Kidney (tissue), 14 donors: Measurements from ENCODE around the gene HSBP1L1. TPM values are rescaled to one million over a fixed set of nuclear protein-coding genes. Genes with fewer than 3 reads are reported as not detected.
"Not testable (repeated sequence)": the region's sequence is repeated elsewhere in the genome, so short reads cannot be mapped to it uniquely, and the experiment has no call there.

Experiments used
- DNase-seq, 5 donors: peaks; one replicate each; pipeline ENCODE4 v3.0.0-alpha.2; 2013 to 2020
- FAIRE-seq: peaks from 2 replicates; lab custom pipeline; 2012; peaks lifted over from hg19 to GRCh38; lab: Jason Lieb, UNC
- H3K27ac ChIP-seq, 2 donors: one replicate each; pipeline ENCODE4 v1.7.0; 2013; ENCODE audit warnings: low read depth in 2 of 2, low read length in 2 of 2, inconsistent platforms in 1 of 2
- H3K27me3 ChIP-seq: one replicate; pipeline ENCODE4 v1.7.1; 2013; ENCODE audit warnings: low read length, inconsistent platforms; ENCODE audit not compliant: control insufficient read depth, insufficient read depth
- H3K36me3 ChIP-seq, 3 donors: one replicate each; pipeline versions ENCODE4 v1.7.0 to v1.7.1; 2013; ENCODE audit warnings: low read length in 3 of 3, control low read depth in 1 of 3, inconsistent platforms in 1 of 3; ENCODE audit not compliant: insufficient read depth in 3 of 3, control insufficient read depth in 2 of 3
- H3K4me1 ChIP-seq, 3 donors: one replicate each; pipeline versions ENCODE4 v1.7.0 to v1.7.1; 2013; ENCODE audit warnings: low read length in 3 of 3, inconsistent platforms in 1 of 3, low read depth in 1 of 3; ENCODE audit not compliant: control insufficient read depth in 2 of 3, insufficient read depth in 2 of 3
- H3K4me3 ChIP-seq, 3 donors: one replicate each; pipeline versions ENCODE4 v1.7.0 to v1.8.1; 2013; ENCODE audit warnings: low read length in 3 of 3, control low read depth in 1 of 3, inconsistent platforms in 1 of 3
- H3K9ac ChIP-seq, 3 donors: one replicate each; pipeline versions ENCODE4 v1.7.0 to v1.7.1; 2013; ENCODE audit warnings: low read length in 3 of 3, control low read depth in 1 of 3, inconsistent platforms in 1 of 3
- H3K9me3 ChIP-seq, 3 donors: one replicate each; pipeline versions ENCODE4 v1.7.0 to v1.7.1; 2013; ENCODE audit warnings: low read length in 3 of 3, control low read depth in 1 of 3, inconsistent platforms in 1 of 3; ENCODE audit not compliant: control insufficient read depth in 2 of 3, insufficient read depth in 1 of 3
- intact Hi-C: fragments of 100-400 bp; cut with DNase I; formaldehyde crosslinking; loops from one replicate; pipeline ENCODE4 v1.11.1; 2022
- polyA plus RNA-seq: library from polyadenylated mRNA; stranded (reverse); fragments of 350-450 nt; fragmentation: Illumina TruSeq; extraction: RNeasy Lipid Tissue Mini Kit (QIAGEN cat#74804); gene quantifications from one replicate; pipeline ENCODE4 v1.2.3, GENCODE V29; 2014; ENCODE audit warnings: low read depth, low replicate concordance; ENCODE audit not compliant: insufficient read depth
- total RNA-seq: library from RNA; stranded (reverse); fragmentation: NEBNext Ultra II Directional; extraction: Animal tissue kit (Norgen Biotek cat#: 25700); gene quantifications from one replicate; pipeline ENCODE4 v1.2.1, GENCODE V29; 2021
- TF ChIP-seq, protein P1 (sequence below): IDR thresholded peaks from 3 replicates; pipeline ENCODE4 v1.5.1; 2012; ENCODE audit warnings: mild to moderate bottlenecking, moderate library complexity, borderline replicate concordance; ENCODE audit not compliant: insufficient read depth; ENCODE audit errors: extremely low read depth
- donor health status: control.
- donor health status: control.
- donor health status: control.
- donor health status: control.
- donor health status: control.
- donor health status: DM: yes; HTN: yes; CAD: no.
- donor health status: Normal renal cell carcinoma (clear cell type).

The HSBP1L1 gene
- total and polyA plus RNA-seq, 2 donors from 2014 or later: 26.0 to 43.6 TPM

DNA sequence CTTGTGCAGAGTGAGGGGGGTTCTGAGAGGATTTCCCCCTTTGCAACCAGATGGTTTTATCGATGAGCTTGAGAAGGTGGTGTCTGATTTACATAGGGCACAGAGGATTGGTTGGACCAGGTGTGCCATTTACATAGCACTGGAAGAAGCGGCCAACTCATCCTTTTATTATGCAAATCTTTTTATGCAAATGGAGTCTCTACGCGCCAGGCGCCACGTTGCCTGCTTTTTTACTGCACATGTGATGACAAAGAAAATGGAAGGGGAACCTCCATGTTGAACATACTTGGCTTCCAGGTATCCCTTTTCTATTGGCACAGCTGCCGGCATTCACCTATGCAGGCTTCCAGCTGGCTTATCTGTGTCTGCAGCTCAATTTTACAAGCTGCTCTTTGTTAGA is 42.3 kb downstream of the HSBP1L1 start:
- no peak for FAIRE-seq

DNA sequence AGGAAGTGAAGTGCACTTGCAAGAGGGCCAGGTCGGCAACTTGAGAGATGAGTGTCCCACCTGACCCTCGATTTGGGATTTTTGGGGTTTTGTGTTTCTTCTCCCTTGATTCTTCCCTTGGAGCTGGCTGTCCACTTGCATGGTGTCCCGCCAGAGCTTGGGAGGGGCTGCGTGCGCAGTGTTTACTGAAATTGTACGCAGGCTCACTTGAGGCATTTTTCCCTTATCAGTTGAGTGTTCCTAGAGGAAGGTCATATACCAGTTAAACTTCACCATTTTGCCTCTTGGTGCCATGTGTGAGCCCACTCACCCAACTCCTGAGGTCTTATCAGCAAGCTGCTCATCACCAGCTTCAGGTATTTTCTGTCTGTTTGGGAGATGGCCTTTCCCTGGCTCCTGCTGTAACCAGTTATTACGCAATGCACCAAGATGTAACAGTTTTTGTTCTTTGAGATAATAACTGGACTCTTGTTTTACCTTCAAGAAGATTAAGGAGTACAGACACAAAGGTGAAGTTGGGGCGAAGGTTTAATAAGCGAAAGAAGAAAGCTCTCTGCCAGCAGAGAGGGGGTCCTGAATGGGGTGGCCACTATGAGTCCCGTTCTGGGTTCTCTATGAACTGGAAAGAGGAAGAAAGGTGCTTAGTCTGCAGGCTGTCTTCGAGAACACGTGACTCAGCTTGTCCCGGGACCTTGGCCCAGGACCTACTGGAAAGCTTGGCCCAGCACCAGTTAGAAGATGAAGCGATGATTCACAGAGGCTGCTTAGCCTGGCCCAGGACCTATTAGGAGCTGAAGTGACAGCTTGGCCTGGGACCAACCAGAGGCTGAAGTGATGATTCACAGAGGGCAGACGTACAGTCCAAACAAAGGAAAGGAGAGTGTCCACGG is 45.5 kb downstream of the HSBP1L1 start:
- Histone ChIP-seq H3K27me3 (no peaks in the 10 kb centered on the region), H3K4me1 (no peaks in the 10 kb centered on the region), H3K27ac (no peak overlapping the region), H3K9me3 (peaks cover 0 to 3% (median 2%) of the 10 kb centered on the region in 3 donors), H3K9ac (no peak overlapping the region), H3K4me3 (no peak overlapping the region), H3K36me3 (no peaks in the 10 kb centered on the region)
- TF ChIP-seq, protein P1, sequence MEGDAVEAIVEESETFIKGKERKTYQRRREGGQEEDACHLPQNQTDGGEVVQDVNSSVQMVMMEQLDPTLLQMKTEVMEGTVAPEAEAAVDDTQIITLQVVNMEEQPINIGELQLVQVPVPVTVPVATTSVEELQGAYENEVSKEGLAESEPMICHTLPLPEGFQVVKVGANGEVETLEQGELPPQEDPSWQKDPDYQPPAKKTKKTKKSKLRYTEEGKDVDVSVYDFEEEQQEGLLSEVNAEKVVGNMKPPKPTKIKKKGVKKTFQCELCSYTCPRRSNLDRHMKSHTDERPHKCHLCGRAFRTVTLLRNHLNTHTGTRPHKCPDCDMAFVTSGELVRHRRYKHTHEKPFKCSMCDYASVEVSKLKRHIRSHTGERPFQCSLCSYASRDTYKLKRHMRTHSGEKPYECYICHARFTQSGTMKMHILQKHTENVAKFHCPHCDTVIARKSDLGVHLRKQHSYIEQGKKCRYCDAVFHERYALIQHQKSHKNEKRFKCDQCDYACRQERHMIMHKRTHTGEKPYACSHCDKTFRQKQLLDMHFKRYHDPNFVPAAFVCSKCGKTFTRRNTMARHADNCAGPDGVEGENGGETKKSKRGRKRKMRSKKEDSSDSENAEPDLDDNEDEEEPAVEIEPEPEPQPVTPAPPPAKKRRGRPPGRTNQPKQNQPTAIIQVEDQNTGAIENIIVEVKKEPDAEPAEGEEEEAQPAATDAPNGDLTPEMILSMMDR: no peak
- FAIRE-seq: no peak
- no peak for DNase-seq
- intact Hi-C loops: no loop called here

More for the DNA sequence above, 42.3 kb downstream of the HSBP1L1 start:
- TF ChIP-seq, protein P1: no peak
- Histone ChIP-seq H3K36me3 (no peaks in the 10 kb centered on the region), H3K9ac (no peak overlapping the region), H3K4me1 (peaks cover 0 to 6% (median 0%) of the 10 kb centered on the region in 3 donors), H3K9me3 (no peaks in the 10 kb centered on the region), H3K27ac (no peak overlapping the region), H3K27me3 (no peaks in the 10 kb centered on the region), H3K4me3 (no peak overlapping the region)
- no peak for DNase-seq
- intact Hi-C loops: no loop called here

DNA sequence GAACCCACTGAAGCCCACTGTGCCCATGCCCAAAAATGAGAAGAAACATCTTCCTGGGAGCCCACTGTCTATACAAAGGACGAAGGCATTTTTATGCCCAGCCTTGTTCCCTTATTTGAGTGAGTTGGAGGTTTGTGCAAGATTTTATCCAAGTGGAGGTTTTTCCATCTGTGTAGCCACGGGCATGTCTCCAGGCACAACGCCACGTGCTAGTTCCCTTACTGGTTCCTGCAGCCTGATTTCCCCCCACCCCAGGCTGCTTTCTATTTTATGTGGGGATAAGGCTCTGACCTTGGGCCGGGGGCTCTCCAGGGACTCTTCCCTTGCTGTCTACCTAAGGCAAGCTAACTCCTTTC is 46.1 kb downstream of the HSBP1L1 start:
- DNase-seq (no peak), FAIRE-seq (no peak)
- intact Hi-C loops: no loop called here
- Histone ChIP-seq H3K27me3 (no peaks in the 10 kb centered on the region), H3K9ac (no peak overlapping the region), H3K9me3 (peaks cover 0 to 3% (median 2%) of the 10 kb centered on the region in 3 donors), H3K4me1 (no peaks in the 10 kb centered on the region), H3K36me3 (no peaks in the 10 kb centered on the region), H3K4me3 (no peak overlapping the region), H3K27ac (no peak overlapping the region)
- TF ChIP-seq, protein P1: no peak

DNA sequence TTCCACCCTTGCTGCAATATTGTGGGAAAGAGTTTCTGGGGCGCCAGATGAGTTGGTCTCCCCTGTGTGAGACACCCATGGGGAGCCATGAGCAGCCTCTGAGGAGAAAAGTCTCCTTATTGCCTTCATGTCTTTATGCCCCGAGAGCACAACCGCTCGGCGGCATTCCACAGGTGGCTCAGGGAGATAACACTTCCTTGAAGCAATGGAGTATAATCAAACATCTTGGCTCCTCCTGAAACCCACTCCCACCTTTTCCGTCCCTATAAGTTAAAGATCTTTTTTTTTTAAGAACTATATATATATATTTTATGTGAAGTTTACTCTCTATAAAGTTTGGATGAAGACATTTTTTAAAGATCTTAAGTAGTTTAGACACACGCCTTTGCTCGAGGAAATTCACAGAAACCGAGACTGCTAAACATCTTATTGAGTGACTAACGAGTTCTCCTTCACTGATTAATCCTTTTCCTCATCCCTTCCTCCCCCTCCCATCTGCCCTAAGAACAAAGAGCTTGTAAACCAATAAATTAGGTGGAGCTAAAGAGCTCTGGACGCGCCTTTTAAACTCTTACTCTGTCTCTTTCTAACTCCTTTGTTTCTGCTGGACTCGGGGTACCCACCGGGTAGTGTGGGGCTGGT is 47.2 kb downstream of the HSBP1L1 start:
- H3K9ac ChIP-seq, DNase-seq, H3K9me3 ChIP-seq, H3K4me3 ChIP-seq, H3K27me3 ChIP-seq, FAIRE-seq, H3K4me1 ChIP-seq, H3K27ac ChIP-seq, intact Hi-C loops, H3K36me3 ChIP-seq: not testable (repeated sequence)
